GM19452 (cell line): ENCODE data around the gene TEAD4.

ENCODE experiments used
- ATAC-seq: cut with Tn5 transposase; IDR thresholded peaks from one replicate; pipeline ENCODE4 v1.9.1; 2021; ENCODE audit not compliant: unreplicated experiment

Gene TEAD4

DNA sequence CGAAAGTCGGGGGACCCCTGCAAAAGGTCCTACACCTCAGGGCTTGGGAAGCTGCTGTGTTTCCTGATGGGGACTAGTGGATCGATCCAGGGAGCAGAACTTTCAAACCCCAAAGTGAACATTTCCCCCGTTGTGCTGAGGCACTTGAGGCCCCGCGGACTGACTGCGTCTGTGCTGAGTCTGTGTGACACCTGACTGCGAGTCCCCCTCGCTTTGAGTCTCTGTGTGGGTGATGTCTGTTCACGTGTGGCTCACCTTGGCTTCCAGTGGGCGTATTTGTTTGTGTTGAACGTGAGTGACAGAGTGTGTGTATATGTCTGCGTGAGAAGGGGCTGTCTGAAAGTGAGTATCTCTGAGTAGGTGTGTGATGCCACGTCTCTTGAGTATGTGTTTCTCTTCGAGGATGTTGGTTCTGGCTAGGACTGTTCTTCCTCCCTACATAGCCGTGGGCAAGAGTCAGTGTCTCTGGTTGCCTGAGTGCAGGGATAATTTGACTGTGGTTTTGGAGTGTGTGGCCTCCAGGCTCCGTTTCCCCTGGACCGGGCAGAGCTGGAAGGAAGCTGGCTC is 1.3 kb downstream of the TEAD4 start:
- no peak for ATAC-seq

- ATAC-seq: no peak
Measured at GRCh38 chr12:2960996-2961616, 1.9 kb downstream of the TEAD4 start.

DNA sequence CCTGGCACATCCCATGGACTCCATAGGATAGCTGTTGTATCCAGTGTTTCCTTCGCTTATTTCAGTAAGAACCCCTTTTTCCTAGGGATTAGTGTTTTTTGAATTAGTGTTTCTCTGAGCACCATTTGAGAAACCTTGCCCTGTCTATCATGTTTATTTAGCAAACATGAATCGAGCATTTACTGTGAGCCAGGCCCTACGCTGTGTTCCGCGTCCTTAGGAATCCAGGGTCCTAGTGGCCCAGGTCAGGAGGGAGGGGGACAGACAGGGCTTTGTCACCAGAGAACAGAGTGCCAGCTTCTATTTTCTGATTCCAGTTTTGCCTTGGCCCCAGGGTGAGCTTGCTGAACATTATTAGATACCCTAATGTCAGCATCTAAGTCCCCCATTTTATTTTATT is 2.5 kb downstream of the TEAD4 start:
- ATAC-seq: no peak

- ATAC-seq: no peak
Measured at GRCh38 chr12:2963154-2963759, 4.1 kb downstream of the TEAD4 start.

DNA sequence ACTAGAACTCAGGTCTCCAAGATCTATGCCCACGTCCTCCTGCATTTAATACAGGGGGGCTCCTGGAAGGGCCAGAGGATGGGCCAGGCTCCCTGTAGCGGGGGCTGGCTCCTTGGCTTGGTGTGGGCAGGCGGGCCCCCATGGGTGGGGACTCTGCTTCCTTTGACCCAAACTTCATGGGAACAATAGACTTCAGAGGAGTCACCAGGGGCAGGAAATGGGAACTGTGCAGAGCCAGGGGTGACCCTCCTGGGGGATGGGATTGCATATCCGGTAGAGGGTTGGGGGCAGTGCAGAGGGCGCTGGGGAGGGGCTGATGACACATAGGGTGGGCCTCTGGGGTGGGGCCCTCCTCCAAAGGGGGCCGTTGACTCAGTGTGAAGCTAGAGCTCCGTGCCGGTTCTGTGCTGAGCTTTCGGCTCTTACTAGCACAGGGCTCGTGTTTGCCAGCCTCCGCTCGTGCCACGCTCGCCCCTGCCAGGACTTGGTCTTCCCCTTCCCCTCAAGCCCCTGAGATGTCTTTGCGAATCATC is 4.6 kb downstream of the TEAD4 start:
- ATAC-seq: no peak

DNA sequence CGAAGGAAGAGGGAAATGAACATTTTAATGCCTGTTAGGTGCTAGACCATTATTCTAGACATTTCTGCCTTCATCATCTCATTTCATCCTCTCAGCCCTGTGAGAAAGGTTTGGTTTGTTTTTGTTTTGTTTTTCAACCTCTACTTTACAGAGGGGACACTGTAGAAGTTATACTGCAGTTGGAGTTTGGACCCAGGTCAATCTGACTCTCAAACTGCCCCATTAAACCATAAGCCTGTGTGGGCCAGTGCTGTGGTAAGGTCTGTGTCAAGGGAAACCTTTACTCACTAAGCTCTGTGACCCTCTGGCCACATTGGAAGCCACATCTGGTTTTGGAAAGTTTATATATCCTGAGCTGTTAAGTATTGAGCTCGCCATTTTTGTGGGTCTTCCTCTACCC is 8.5 kb downstream of the TEAD4 start:
- ATAC-seq: no peak

- ATAC-seq: no peak
Measured at GRCh38 chr12:2970744-2971143, 11.5 kb downstream of the TEAD4 start.

DNA sequence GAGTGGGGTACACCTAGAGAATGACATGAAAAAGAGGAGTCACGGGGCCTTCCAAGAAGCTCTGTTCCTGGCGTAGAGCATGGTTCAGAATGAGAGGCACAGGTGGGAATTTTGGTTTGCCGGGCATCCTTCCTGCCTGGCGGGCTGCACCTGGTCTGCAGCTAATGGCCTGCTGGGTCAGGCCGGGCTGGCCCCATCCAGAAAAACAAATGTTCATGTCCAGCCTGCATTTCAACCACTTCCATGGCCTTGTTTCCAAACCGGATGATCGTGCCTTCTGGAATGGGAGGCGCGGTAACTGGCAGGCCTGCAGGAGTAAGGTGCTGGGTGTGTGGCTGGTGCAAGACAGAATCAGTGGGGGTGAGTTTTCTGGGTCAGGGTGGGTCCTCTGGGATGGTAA is 14.4 kb downstream of the TEAD4 start:
- no peak for ATAC-seq

GRCh38 chr12:2974560-2974971 is 15.4 kb downstream of the TEAD4 start:
- no peak for ATAC-seq

DNA sequence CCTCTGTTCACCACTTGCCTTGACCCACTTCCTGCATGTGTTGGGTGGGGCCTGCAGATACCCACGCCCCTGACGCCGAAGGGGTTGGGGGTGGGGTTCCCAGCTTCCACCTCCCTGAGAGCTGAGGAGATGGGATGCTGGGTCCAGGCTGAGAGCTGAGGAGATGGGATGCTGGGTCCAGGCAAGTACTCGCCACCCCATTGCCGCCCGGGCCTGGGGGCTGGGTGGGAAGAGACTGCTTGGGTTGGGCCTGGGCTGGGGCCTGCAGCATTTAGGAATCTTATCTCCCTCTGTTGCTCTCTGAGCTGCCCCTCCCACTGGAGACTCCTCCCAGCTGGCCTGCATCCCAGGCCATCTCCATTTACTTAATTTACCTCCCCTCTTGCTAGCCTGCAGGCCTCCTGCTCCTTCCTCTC is 17.4 kb downstream of the TEAD4 start:
- no peak for ATAC-seq

DNA sequence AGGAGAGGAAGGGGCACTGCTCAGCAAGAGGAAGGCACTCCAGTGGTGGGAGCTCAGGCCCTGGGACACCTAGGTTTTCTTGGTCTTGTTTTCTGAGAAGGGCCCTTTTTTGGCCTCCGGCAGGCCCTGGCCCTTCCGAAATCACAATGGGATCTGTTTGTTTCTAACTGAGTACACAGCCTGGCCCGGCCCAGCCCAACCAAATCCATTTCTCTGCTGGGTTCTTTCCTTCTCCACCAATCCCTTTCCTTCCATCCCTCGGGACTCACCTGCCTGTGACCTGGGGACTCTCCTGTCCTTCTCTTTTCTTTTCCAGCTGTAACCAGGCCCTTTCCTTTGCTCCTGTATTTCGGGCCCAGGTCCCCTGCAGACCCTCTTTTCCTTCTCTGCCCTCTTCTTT is 18.6 kb downstream of the TEAD4 start:
- ATAC-seq: no peak

DNA sequence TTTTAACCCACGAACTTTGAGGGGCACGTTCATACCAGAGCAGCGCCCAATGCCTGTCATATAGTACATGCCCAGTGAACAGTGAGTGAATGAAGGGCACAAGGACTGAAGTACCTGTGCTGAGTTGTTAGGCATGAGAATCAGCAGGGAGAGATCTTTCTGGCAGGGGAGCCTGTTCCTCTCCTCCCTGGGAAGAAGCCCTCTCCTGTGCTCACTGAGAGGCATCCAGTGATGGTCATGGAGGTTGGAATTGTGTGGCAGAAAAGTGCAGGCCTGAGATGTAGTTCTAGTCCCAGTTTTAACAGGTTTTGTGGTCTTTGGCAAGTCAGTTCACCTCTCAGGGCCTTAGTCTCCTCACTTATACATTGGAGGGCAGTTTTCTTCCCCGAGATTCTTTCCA is 20.6 kb downstream of the TEAD4 start:
- no peak for ATAC-seq

GRCh38 chr12:2980630-2981029 is 21.4 kb downstream of the TEAD4 start:
- ATAC-seq: no peak

DNA sequence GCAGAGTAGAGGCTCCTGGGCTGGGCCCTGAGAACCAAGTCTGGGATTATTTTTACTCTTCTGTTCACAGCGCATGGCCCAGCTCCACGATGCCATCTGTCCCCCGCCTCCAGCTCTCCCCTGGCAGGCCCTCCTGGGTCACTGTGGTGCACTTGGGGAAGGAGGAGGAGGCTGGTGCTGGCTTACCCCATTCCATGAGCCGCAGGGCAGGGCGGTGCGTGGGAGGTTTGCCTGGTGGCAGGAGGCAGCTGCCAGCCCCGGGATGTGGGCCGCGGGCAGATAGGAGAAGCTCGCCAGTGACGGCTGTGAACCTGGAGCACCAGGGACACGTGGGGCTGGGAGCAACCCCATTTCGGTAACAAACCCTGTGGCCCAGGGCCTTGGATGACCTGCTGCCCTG is 23.2 kb downstream of the TEAD4 start:
- ATAC-seq: no peak

GRCh38 chr12:2984249-2984648 is 25.1 kb downstream of the TEAD4 start:
- no peak for ATAC-seq

DNA sequence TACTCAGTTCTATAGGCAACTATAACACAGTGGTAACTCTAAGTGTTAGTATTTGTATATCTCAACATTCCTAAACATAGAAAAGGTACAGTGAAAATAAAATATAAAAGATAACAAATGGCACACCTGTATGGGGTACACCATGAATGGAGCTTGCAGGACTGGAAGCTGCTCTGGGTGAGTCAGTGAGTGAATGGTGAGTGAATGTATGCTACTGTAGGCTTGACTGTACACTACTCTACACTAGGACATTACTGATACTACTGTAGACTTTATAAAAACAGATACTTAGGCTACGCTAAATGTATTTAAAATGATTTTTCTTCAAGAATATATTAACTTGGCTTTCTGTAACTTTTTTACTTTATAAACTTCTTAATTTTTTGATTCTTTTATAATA is 25.5 kb downstream of the TEAD4 start:
- no peak for ATAC-seq

- ATAC-seq: no peak
Measured at GRCh38 chr12:2986876-2987275, 27.7 kb downstream of the TEAD4 start.

DNA sequence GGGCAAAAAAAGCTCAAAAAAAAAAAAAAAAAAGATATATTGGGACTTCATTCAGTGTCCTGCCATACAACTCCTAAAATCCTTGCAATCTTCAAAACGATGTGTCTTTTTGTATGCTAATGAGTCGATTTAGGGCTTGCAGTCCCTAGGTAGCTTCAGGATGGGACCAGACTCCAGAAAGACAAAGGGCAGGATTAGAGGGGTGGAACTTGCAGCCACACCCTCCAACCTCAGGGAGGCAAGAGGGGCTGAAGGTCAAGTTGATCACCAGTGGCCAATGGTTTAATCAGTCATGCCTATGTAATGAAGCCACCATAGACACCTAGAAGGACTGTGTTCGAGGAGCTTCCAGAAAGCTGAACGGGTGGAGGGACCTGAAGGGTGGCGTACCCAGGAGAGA is 29.3 kb downstream of the TEAD4 start:
- ATAC-seq: no peak

- no peak for ATAC-seq
Measured at GRCh38 chr12:2992724-2993123, 33.5 kb downstream of the TEAD4 start.

DNA sequence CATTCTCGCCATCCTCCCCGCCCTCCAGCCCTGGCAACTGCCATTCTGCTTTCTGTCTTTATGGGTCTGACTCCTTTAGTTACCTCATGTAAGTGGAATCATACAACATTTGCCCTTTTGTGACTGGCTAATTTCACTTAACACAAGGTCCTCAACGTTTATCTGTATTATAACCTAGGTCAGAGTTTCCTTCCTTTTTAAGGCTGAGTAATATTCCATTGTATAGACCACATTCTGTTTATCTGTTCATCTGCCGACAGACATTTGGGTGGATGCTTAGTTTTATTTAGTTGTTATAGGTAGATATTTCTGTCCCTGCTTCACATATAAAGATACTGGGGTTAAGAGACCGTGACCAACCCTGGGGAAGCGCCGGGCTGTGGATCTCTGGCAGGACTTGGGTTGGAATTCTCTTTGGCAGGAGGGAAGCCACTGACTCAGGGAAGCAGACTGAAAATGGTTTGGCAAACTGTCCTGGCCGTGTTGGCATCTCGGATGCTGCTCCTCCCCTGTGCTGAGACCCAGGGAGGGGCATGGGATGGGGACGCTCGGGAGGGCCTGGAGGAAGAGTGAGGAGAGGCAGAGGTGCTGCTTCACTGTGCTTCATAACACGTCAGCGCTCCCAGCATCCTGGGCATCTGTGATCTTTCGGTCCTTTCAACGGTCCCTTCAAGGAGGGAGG is 38.9 kb downstream of the TEAD4 start:
- ATAC-seq: no peak

DNA sequence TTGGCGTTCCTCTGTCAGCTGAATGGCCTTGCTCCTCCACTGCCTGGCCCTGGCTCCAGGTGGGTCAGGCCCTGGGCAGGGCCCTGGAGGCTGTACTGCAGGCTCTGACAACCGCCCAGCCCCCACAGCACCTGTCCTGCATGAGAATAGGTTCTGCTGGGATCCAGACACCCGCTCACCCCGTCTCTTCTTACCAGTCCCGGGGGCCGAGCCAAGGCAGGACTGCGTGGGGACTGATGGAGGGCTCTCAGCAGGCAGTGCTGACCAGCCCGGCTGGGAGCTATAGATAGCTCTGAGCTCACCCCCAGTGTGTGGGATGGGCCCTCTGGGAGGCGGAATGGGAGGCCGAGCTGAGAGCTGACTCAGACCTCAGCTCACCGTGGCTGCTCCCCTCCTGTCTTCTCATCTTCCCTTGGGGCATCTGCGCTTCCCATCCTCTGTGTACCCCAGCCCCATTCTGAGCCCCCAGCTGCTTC is 39.6 kb downstream of the TEAD4 start:
- no peak for ATAC-seq
